ENCODE measurements around the gene BMP8A. TPM values are rescaled to one million over a fixed set of nuclear protein-coding genes. Genes with fewer than 3 reads are reported as not detected.

BMP8A gene
- total RNA-seq, 2 donors from 2014 or later: 1.3 to 2.9 TPM

GRCh38 chr1:39545531-39545930 lies 54.1 kb downstream of the BMP8A start:
- intact Hi-C loops (cut with DNase I): no loop called here
- ATAC-seq (no peak), DNase-seq (no peak)

GRCh38 chr1:39554277-39554676 lies 62.8 kb downstream of the BMP8A start:
- no peak for DNase-seq
- no peak for ATAC-seq
- intact Hi-C loops (cut with DNase I): no loop called here

- intact Hi-C loops (cut with DNase I): no loop called here
- DNase-seq (no peak), ATAC-seq (no peak)
Observed at GRCh38 chr1:39561279-39561678, 69.8 kb downstream of the BMP8A start.

GRCh38 chr1:39562886-39563285 lies 71.5 kb downstream of the BMP8A start:
- ATAC-seq (no peak), DNase-seq (no peak)
- intact Hi-C loops (cut with DNase I): no loop called here

GRCh38 chr1:39563669-39564068 lies 72.2 kb downstream of the BMP8A start:
- no peak for DNase-seq
- ATAC-seq: no peak
- intact Hi-C loops (cut with DNase I): no loop called here

GRCh38 chr1:39564340-39564739 lies 72.9 kb downstream of the BMP8A start:
- ATAC-seq: no peak
- DNase-seq: no peak
- intact Hi-C loops (cut with DNase I): no loop called here

- DNase-seq (no peak), ATAC-seq (no peak)
- intact Hi-C loops (cut with DNase I): no loop called here
Observed at GRCh38 chr1:39564941-39565340, 73.5 kb downstream of the BMP8A start.

- no peak for DNase-seq
- intact Hi-C loops (cut with DNase I): no loop called here
- no peak for ATAC-seq
Observed at GRCh38 chr1:39566441-39567137, 75.2 kb downstream of the BMP8A start.

- DNase-seq (no peak), ATAC-seq (no peak)
- intact Hi-C loops (cut with DNase I): no loop called here
Observed at GRCh38 chr1:39567302-39567701, 75.9 kb downstream of the BMP8A start.

GRCh38 chr1:39568208-39568607 lies 76.8 kb downstream of the BMP8A start:
- DNase-seq (no peak), ATAC-seq (no peak)
- intact Hi-C loops (cut with DNase I): no loop called here

GRCh38 chr1:39569034-39569433 lies 77.6 kb downstream of the BMP8A start:
- no peak for DNase-seq
- no peak for ATAC-seq
- intact Hi-C loops (cut with DNase I): no loop called here

GRCh38 chr1:39570477-39571177 lies 79.2 kb downstream of the BMP8A start:
- no peak for ATAC-seq
- DNase-seq: no peak
- intact Hi-C loops (cut with DNase I): no loop called here

GRCh38 chr1:39571178-39571483 lies 79.7 kb downstream of the BMP8A start:
- DNase-seq (no peak), ATAC-seq (no peak)
- intact Hi-C loops (cut with DNase I): no loop called here

GRCh38 chr1:39572379-39573096 lies 81.1 kb downstream of the BMP8A start:
- ATAC-seq: no peak
- intact Hi-C loops (cut with DNase I): no loop called here
- DNase-seq: no peak

- ATAC-seq: no peak
- intact Hi-C loops (cut with DNase I): no loop called here
- no peak for DNase-seq
Observed at GRCh38 chr1:39573097-39573465, 81.6 kb downstream of the BMP8A start.

- intact Hi-C loops (cut with DNase I): no loop called here
- ATAC-seq: peak; percentile 42 to 59
- no peak for DNase-seq
Observed at GRCh38 chr1:39573736-39574624, 82.5 kb downstream of the BMP8A start.

- ATAC-seq (peak; percentile 17 to 24), DNase-seq (no peak)
- intact Hi-C loops (cut with DNase I): no loop called here
Observed at GRCh38 chr1:39574646-39575045, 83.2 kb downstream of the BMP8A start.

All from left cardiac atrium (tissue), 4 donors.